MM.1S (cell line): ENCODE measurements around the gene SIRT6.

Source experiments
- DNase-seq: peaks from one replicate; pipeline ENCODE4 v3.0.0-alpha.2; 2015
- H2AFZ ChIP-seq: fragments of 300-600 bp; sonication (generic); 2 replicates; pipeline ENCODE4 v1.6.0; 2016; ENCODE audit warnings: antibody characterized with exemption, low read length
- H3F3A ChIP-seq: fragments of 300-600 bp; sonication (generic); 2 replicates; pipeline ENCODE4 v1.6.1; 2016; ENCODE audit warnings: mild to moderate bottlenecking, antibody characterized with exemption, low read length, moderate library complexity, mixed read lengths; ENCODE audit not compliant: insufficient read depth
- H3K27ac ChIP-seq: fragments of 300-600 bp; sonication (generic); 2 replicates; pipeline ENCODE4 v1.5.1; 2016; ENCODE audit warnings: mild to moderate bottlenecking, low read length
- H3K27me3 ChIP-seq: fragments of 300-600 bp; sonication (generic); replicated peaks from 2 replicates; pipeline ENCODE4 v1.6.0; 2016; ENCODE audit warnings: low read length; ENCODE audit not compliant: insufficient read depth
- H3K36me3 ChIP-seq: fragments of 300-600 bp; sonication (generic); replicated peaks from 2 replicates; pipeline ENCODE4 v1.6.1; 2016; ENCODE audit warnings: mild to moderate bottlenecking, low read length, mixed read lengths; ENCODE audit not compliant: insufficient read depth
- H3K4me1 ChIP-seq: fragments of 300-600 bp; sonication (generic); 2 replicates; pipeline ENCODE4 v1.6.1; 2016; ENCODE audit warnings: low read length, mixed read lengths
- H3K4me2 ChIP-seq: fragments of 300-600 bp; sonication (generic); 2 replicates; pipeline ENCODE4 v1.6.0; 2016; ENCODE audit warnings: low read depth, low read length
- H3K4me3 ChIP-seq: fragments of 300-600 bp; sonication (generic); 2 replicates; pipeline ENCODE4 v1.5.1; 2016; ENCODE audit warnings: low read length, mixed read lengths
- H3K79me2 ChIP-seq: fragments of 300-600 bp; sonication (generic); 2 replicates; pipeline ENCODE4 v1.6.1; 2016; ENCODE audit warnings: mixed run types, low read length, mixed read lengths
- H3K9ac ChIP-seq: fragments of 300-600 bp; sonication (generic); 2 replicates; pipeline ENCODE4 v1.6.1; 2016; ENCODE audit warnings: low read length, mixed read lengths
- H3K9me2 ChIP-seq: fragments of 300-600 bp; sonication (generic); replicated peaks from 2 replicates; pipeline ENCODE4 v1.6.1; 2016; ENCODE audit warnings: mild to moderate bottlenecking, low read length, mixed read lengths; ENCODE audit not compliant: insufficient read depth
- H3K9me3 ChIP-seq: fragments of 300-600 bp; sonication (generic); replicated peaks from 2 replicates; pipeline ENCODE4 v1.6.1; 2016; ENCODE audit warnings: mild to moderate bottlenecking, low read length, mixed read lengths; ENCODE audit not compliant: insufficient read depth
- H4K20me1 ChIP-seq: fragments of 300-600 bp; sonication (generic); 2 replicates; pipeline ENCODE4 v1.6.1; 2016; ENCODE audit warnings: mild to moderate bottlenecking, low read length, moderate library complexity, mixed read lengths; ENCODE audit not compliant: insufficient read depth
- EZH2 ChIP-seq: fragments of 300-600 bp; sonication (generic); optimal IDR thresholded peaks from 2 replicates; pipeline ENCODE3; 2017; ENCODE audit warnings: low read depth, mild to moderate bottlenecking, antibody characterized with exemption, low read length, mixed read lengths
- EZH2phosphoT487 ChIP-seq: fragments of 300-600 bp; sonication (generic); IDR thresholded peaks from 2 replicates; pipeline ENCODE4 v1.6.1; 2018; ENCODE audit warnings: antibody characterized with exemption, low read length
- TF ChIP-seq, protein P1 (sequence below): fragments of 300-600 bp; sonication (generic); IDR thresholded peaks from 2 replicates; pipeline ENCODE4 v1.5.1; 2016; ENCODE audit warnings: antibody characterized with exemption, low read length, mixed read lengths

SIRT6 gene

DNA sequence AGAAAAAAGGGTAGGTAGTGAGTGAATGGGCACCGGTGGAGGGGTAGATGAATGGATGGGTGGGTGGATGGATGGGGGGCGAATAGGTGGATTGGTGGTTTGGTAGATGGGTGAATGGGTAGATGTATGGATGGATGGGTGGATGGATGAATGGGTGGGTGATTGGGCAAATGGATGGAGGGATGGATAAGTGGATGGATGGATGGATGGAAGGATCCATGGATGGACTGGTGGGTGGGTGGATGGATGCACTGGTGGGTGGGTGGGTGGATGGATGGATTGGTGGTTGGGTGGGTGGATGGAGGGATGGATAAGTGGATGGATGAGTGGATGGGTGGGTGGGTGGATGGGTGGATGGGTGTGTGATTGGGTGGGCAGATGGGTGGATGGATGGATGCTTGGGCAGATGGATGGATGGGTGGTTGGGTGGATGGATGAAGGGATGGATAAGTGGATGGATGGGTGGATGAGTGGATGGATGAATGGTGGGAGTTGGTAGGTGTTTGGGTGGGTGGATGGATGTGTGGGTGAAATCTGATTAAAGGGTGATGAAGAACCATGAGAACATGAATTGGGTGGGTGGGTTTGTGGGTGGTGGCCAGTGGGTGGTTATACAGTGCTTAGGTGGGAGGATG, 2.5 kb upstream of the SIRT6 start:
- no peaks in the 10 kb centered on the region for H3F3A ChIP-seq
- H3K9ac ChIP-seq, result no peak overlapping the region
- H3K27ac ChIP-seq, result no peak overlapping the region
- H3K36me3 ChIP-seq, result no peaks in the 10 kb centered on the region
- DNase-seq, result no peak
- H3K9me3 ChIP-seq, result no peaks in the 10 kb centered on the region
- H3K4me1 ChIP-seq, result peaks cover 14% of the 10 kb centered on the region
- H3K4me2 ChIP-seq, result no peak overlapping the region
- TF ChIP-seq, protein P1, sequence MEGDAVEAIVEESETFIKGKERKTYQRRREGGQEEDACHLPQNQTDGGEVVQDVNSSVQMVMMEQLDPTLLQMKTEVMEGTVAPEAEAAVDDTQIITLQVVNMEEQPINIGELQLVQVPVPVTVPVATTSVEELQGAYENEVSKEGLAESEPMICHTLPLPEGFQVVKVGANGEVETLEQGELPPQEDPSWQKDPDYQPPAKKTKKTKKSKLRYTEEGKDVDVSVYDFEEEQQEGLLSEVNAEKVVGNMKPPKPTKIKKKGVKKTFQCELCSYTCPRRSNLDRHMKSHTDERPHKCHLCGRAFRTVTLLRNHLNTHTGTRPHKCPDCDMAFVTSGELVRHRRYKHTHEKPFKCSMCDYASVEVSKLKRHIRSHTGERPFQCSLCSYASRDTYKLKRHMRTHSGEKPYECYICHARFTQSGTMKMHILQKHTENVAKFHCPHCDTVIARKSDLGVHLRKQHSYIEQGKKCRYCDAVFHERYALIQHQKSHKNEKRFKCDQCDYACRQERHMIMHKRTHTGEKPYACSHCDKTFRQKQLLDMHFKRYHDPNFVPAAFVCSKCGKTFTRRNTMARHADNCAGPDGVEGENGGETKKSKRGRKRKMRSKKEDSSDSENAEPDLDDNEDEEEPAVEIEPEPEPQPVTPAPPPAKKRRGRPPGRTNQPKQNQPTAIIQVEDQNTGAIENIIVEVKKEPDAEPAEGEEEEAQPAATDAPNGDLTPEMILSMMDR, result no peak
- TF ChIP-seq EZH2 (no peak), EZH2phosphoT487 (no peak)
- H3K9me2 ChIP-seq, result no peaks in the 10 kb centered on the region
- no peak overlapping the region for H3K4me3 ChIP-seq
- peaks cover 20% of the 10 kb centered on the region for H3K79me2 ChIP-seq
- H3K27me3 ChIP-seq, result peaks cover 33% of the 10 kb centered on the region
- H2AFZ ChIP-seq, result no peak overlapping the region
- H4K20me1 ChIP-seq, result no peaks in the 10 kb centered on the region

- H3K27ac ChIP-seq, result no peak overlapping the region
- no peaks in the 10 kb centered on the region for H3K9me3 ChIP-seq
- no peak for DNase-seq
- no peak overlapping the region for H2AFZ ChIP-seq
- peaks cover 26% of the 10 kb centered on the region for H3K27me3 ChIP-seq
- H3K4me1 ChIP-seq, result peaks cover 14% of the 10 kb centered on the region
- peaks cover 20% of the 10 kb centered on the region for H3K79me2 ChIP-seq
- no peaks in the 10 kb centered on the region for H3K36me3 ChIP-seq
- H3K4me2 ChIP-seq, result no peak overlapping the region
- no peak overlapping the region for H3K9ac ChIP-seq
- TF ChIP-seq, protein P1, result no peak
- no peak for TF ChIP-seq EZH2
- no peak for TF ChIP-seq EZH2phosphoT487
- H4K20me1 ChIP-seq, result no peaks in the 10 kb centered on the region
- no peaks in the 10 kb centered on the region for H3F3A ChIP-seq
- H3K4me3 ChIP-seq, result no peak overlapping the region
- H3K9me2 ChIP-seq, result no peaks in the 10 kb centered on the region
Measured at GRCh38 chr19:4183967-4184717, 1.8 kb upstream of the SIRT6 start.

GRCh38 chr19:4181053-4181508, 1.3 kb downstream of the SIRT6 start:
- no peak for TF ChIP-seq EZH2phosphoT487
- TF ChIP-seq, protein P1, result no peak
- no peak for TF ChIP-seq EZH2
- H3K36me3 ChIP-seq, result no peaks in the 10 kb centered on the region
- H3K4me3 ChIP-seq, result 0 out of 2 replicates have a peak overlapping the region, but pooled peaks have one; percentile 99
- H3K27ac ChIP-seq, result no peak overlapping the region
- no peak overlapping the region for H2AFZ ChIP-seq
- H3K9me2 ChIP-seq, result no peaks in the 10 kb centered on the region
- peak overlapping the region; percentile 81 for H3K4me2 ChIP-seq
- peaks cover 20% of the 10 kb centered on the region for H3K79me2 ChIP-seq
- H3F3A ChIP-seq, result no peaks in the 10 kb centered on the region
- H3K9me3 ChIP-seq, result no peaks in the 10 kb centered on the region
- H3K27me3 ChIP-seq, result peaks cover 5% of the 10 kb centered on the region; the same call in 1 of the 2 replicates
- peaks cover 14% of the 10 kb centered on the region for H3K4me1 ChIP-seq
- H3K9ac ChIP-seq, result no peak overlapping the region
- no peaks in the 10 kb centered on the region for H4K20me1 ChIP-seq
- no peak for DNase-seq
